GM19023 (cell line): ENCODE data around the gene TNRC18.

Experiments
- ATAC-seq: cut with Tn5 transposase; IDR thresholded peaks from one replicate; pipeline ENCODE4 v1.9.1; 2021; ENCODE audit warnings: mild to moderate bottlenecking, moderate library complexity; ENCODE audit not compliant: unreplicated experiment

The TNRC18 gene

DNA sequence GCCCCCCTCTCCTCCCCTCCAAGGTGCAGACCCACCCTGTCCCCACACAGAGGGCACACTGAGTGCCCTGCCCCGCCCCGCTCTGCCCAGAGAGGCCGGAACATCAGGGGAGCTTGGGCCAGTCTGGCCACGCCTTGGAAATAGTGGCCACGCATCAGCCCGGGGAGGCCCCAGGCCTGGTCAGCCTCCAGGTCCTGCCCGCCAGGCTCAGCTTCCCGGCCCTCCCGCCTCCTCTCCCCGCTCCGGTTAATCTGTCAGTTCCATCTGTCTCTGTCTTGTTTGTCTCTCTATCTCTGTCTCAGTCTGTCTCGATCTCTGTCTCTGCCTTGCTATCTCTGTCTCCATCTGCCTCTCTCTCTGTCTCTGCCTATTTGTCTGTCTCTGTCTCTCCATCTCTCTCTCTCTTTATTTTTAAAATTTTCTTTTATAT is 28.9 kb upstream of the TNRC18 start:
- ATAC-seq: no peak

DNA sequence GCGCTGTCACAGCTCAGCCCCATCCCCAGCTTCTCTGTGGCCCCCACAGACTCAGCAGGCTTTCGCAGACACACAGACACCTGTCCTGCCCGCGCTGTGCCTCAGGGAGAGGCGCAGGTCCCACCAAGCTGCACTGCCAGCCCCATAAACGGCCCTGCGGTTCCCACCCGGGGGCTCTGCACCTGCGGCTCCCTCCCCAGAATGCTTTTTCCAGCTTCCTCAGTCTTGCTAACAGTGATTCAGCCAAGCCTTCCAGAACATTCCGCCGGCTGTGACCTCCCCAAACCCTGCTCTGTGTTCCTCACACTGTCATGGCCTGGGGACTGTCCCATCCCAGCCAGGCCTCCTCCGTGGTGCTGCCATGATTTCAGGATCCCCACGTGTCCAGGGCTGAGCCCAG is 27.8 kb upstream of the TNRC18 start:
- no peak for ATAC-seq

- peak; percentile 51 for ATAC-seq
Observed at GRCh38 chr7:5450549-5451327, 27.1 kb upstream of the TNRC18 start.

GRCh38 chr7:5448378-5449037 is 24.9 kb upstream of the TNRC18 start:
- no peak for ATAC-seq

GRCh38 chr7:5445981-5446594 is 22.5 kb upstream of the TNRC18 start:
- no peak for ATAC-seq

- ATAC-seq: no peak
Observed at GRCh38 chr7:5443678-5444077, 20.0 kb upstream of the TNRC18 start.

DNA sequence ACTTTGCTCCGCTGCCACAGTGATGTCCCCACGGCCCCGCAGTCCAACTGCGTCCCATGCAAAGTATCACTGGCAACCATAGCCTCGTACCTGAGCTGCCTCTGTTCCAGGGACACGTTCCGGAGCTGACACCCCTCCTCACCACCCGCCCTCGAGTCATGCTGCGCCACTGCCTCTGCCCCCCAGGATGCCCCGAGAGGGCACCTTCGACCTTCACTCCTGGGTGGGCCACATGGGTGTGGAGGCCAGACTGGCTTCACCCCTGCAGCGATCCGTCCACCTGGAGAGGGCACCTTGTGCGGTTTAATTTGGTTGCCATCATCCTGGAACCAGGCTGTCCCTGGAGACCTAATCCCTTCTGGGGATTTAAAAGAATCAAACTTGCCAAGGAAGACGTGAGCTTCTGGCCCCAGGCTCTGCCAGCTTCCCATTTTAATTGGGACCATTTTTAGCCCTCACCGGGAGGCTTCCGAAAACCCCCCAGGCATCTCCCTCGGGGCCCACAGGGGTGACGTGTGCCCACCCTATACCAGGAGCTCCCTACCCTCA is 19.2 kb upstream of the TNRC18 start:
- ATAC-seq: no peak

- no peak for ATAC-seq
Observed at GRCh38 chr7:5441840-5442503, 18.3 kb upstream of the TNRC18 start.

DNA sequence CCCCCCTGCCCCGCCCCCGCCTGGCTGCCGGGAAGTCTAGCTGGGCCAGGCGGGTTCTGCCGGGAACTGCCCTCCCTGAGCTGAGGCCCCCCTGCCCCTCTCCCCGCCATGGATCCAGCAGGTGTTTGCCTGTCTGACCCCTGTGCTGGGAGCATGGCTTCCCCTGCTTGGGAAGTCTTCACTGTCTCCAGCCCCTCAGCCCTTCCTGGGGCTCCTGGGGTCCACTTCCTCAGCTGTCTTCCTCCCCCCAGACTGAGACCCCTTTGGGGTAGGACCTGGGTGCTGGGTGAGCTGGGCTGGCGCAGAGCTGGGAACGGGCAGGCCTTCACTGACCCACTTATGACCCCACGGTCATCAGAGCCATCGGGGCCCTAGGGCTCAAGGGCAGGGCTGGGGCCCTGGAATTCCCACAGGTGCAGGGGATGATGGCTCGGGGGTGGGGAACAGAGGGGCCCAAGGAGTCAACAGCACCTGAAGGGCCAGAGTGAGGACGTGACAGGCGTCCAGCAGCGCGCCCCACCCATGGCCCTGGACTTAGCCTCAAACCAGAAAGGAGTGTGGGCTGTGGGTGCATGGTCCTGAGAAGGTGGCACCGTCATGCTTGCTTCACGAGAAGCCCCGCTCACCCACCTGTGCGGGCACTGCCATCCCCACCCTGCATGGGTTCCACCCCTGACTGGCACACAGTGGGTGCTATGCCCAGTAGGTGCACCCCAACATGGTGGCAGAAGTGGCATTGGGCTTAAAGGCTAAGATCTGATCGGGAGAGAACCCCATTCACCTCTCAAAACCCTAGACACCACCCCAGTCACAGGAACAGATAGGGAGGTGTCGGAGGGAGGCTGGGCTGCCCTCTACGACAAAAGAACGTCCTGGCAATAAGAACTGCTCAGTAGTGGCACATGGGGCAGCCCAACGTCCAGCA is 16.2 kb upstream of the TNRC18 start:
- no peak for ATAC-seq

- ATAC-seq: no peak
Observed at GRCh38 chr7:5439209-5439571, 15.6 kb upstream of the TNRC18 start.

DNA sequence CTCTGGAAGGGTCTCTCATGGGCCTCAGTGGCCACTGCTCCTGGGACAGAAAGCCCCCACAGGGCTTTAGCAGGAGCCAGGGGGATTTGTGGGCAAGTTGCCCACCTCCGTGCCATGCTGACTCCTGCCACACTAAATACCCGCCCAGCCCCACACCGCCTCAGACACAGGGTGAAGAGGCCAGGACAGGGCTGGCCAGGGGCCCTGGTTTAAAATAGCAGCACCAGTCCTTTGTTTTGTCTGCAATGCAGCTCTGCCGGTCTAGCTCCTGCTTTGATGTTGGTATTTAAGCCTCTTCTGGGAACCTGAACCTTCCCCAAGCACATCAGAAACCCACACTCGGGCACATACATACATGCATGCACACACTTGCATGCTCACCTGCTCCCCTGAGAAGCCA is 14.4 kb upstream of the TNRC18 start:
- ATAC-seq: no peak

DNA sequence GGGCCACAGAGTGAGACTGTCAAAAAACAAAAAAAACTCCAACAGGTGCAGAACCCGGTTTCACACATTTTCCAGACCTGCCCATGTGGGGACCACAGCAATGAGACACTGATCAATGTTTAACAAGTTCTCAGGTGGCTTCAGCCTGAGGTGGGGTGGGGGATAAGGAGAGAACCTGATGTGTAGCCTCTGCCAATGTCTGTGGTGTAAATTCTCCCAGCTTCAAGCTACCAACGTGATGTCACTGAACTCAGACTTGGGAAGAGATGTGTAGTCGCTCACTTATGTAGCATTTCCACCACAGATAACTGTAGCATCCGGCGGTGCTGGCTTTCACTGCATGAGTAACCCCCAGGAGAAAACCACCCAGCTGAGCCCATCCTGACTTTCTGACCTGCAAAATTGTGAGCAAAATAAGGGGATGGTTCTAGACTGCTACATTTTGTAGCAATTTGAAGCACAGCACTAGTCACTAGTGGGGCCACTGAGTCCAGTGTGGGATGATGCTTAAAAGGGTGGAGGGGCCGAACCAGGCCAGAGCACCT is 13.8 kb upstream of the TNRC18 start:
- ATAC-seq: no peak

DNA sequence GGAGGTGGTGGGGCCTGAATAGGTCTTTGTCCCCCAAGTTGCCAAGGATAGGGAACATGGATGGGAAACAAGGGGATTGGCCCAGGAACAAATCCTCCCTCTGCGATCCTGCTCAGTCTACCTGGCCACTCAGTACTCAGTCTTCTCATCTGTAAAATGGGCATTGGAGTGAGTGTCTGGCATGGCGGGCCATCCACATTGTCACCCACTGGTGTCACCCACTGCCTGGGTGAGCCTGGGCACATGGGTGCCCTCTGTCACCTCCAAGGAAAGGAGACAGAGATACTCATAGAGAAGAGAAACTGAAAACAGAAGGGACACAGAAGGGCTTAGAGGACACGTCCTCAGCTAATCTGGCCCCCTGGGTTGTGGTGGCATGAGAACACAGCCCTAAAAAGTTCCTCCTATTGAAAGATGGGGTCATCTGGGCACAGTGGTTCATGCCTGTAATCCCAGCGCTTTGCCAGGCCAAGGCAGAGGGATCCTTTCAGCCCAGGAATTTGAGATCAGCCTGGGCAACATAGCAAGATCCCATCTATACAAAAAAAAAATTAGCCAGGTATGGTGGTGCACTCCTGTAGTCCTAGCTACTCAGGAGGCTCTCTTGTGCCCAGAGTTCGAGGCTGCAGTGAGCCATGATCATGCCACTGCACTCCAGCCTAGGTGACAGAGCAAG is 12.5 kb upstream of the TNRC18 start:
- ATAC-seq: no peak

DNA sequence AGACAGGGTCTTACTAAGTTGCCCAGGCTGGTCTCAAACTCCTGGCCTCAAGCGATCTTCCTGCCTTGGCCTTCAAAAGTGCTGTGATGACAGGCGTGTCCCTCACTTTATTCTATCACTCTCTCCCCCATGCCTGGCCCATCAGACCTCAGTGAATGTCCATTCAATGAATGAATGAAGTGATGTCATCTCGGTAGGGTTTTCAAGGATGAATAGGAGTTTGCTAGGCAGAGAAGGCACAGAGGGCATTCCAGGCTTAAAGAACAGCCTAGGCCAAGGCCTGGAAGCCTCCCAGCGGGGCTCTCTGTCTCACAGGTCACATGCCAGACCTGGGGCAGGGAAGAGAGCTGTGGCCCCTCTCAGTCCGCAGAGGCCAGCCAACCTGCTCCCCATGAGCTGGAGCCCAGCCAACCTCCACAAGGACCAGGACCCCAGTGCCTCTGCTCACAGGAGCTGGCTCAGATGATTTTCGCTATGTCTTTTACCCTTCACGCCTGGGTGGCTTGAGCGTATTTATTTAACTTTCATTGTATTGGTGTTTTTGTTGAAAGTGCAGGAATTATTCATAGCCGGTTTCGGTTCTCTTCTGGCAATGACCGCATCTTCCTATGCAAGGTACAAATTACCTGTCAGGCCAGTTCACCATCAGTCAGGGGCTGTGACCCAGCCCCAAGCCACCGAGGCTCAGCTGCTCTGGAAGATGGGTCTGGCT is 11.8 kb upstream of the TNRC18 start:
- ATAC-seq: peak; percentile 64

DNA sequence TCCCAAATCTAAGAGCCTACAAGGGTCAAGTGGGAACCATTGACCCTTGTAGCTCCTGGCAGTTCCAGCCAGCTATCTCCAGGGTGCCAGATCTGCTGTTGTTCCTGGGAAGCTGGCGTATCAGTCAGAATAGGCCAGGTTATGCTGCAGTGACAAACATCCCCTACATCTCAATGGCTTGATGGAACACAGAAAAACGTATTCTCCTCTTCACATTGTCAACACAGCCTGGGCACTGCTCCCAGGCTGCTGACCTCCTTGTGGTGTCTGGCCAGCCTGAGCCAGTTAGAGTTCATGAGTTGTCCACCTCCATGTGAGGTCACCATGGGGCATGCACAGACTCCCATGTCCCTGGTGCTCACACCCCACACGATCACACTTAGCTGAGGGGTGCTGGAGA is 9.5 kb upstream of the TNRC18 start:
- no peak for ATAC-seq

GRCh38 chr7:5432691-5433090 is 9.1 kb upstream of the TNRC18 start:
- no peak for ATAC-seq

- no peak for ATAC-seq
Observed at GRCh38 chr7:5431560-5432015, 8.0 kb upstream of the TNRC18 start.

- ATAC-seq: no peak
Observed at GRCh38 chr7:5430612-5430947, 6.9 kb upstream of the TNRC18 start.
